HEK293T (cell line): ENCODE data around the gene PLEKHM2.

ENCODE experiments used
- ARNT ChIP-seq: fragments of 450-650 bp; IDR thresholded peaks from 2 replicates; pipeline ENCODE4 v1.6.1; 2017; ENCODE audit warnings: mild to moderate bottlenecking
- BHLHE40 ChIP-seq: fragments of 450-650 bp; IDR thresholded peaks from 2 replicates; pipeline ENCODE4 v1.6.1; 2016; ENCODE audit warnings: mild to moderate bottlenecking, moderate library complexity, borderline replicate concordance
- CTBP1 ChIP-seq: fragments of 450-650 bp; IDR thresholded peaks from 2 replicates; pipeline ENCODE4 v1.6.1; 2016; ENCODE audit warnings: borderline replicate concordance
- ELF4 ChIP-seq: fragments of 450-650 bp; IDR thresholded peaks from 2 replicates; pipeline ENCODE4 v1.6.1; 2017; ENCODE audit warnings: antibody characterized with exemption
- FOXA1 ChIP-seq: fragments of 450-650 bp; IDR thresholded peaks from 2 replicates; pipeline ENCODE4 v1.6.1; 2016; ENCODE audit warnings: mild to moderate bottlenecking
- FOXK2 ChIP-seq: fragments of 450-650 bp; IDR thresholded peaks from 2 replicates; pipeline ENCODE4 v1.6.1; 2016; ENCODE audit warnings: mild to moderate bottlenecking
- FOXM1 ChIP-seq: fragments of 450-650 bp; IDR thresholded peaks from 2 replicates; pipeline ENCODE4 v1.6.1; 2017; ENCODE audit warnings: mild to moderate bottlenecking, borderline replicate concordance
- LEF1 ChIP-seq: fragments of 450-650 bp; IDR thresholded peaks from 2 replicates; pipeline ENCODE4 v1.6.1; 2017; ENCODE audit warnings: mild to moderate bottlenecking, borderline replicate concordance
- NFRKB ChIP-seq: fragments of 450-650 bp; IDR thresholded peaks from 2 replicates; pipeline ENCODE4 v1.6.1; 2016; ENCODE audit warnings: mild to moderate bottlenecking, moderate library complexity
- SP1 ChIP-seq: fragments of 450-650 bp; IDR thresholded peaks from 2 replicates; pipeline ENCODE4 v1.6.1; 2017
- SUZ12 ChIP-seq: fragments of 450-650 bp; IDR thresholded peaks from 2 replicates; pipeline ENCODE4 v1.6.1; 2016; ENCODE audit warnings: mild to moderate bottlenecking
- TARDBP ChIP-seq: fragments of 450-650 bp; IDR thresholded peaks from 2 replicates; pipeline ENCODE4 v1.6.1; 2016
- TF ChIP-seq, protein P1 (sequence below): fragments of 450-650 bp; IDR thresholded peaks from 2 replicates; pipeline ENCODE4 v1.6.1; 2016

DNA sequence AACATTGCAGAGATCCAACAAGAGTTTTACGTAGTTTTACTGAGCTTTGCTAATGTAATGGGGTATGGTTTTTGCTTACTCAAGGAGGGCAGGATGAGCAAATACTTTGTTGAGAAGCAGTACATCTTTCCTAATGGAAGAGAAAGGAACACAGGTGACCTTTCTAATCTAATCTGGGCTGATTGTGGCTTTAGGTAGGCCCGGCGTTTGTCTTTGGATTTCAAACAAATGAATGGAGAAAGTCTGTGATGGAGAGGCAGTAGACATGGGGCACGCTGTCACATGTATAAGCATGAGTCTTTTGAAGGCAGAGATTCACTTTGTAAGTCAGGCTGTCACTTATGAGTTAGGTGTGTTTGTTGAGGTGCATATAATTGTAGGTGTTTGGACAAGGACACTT is 1.7 kb downstream of the PLEKHM2 start:
- TF ChIP-seq SUZ12 (no peak), FOXK2 (no peak), CTBP1 (no peak), LEF1 (no peak), FOXA1 (no peak), NFRKB (no peak), FOXM1 (no peak), ARNT (no peak), SP1 (no peak), ELF4 (no peak), TARDBP (no peak), BHLHE40 (no peak)
- TF ChIP-seq, protein P1, sequence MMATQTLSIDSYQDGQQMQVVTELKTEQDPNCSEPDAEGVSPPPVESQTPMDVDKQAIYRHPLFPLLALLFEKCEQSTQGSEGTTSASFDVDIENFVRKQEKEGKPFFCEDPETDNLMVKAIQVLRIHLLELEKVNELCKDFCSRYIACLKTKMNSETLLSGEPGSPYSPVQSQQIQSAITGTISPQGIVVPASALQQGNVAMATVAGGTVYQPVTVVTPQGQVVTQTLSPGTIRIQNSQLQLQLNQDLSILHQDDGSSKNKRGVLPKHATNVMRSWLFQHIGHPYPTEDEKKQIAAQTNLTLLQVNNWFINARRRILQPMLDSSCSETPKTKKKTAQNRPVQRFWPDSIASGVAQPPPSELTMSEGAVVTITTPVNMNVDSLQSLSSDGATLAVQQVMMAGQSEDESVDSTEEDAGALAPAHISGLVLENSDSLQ = no peak
